SKM-1 treated with dmso at 0.1 percent for 144 hours (cell line): ENCODE measurements around the gene C4orf50.
"Not testable (repeated sequence)": the region's sequence is repeated elsewhere in the genome, so short reads cannot be mapped to it uniquely, and the experiment has no call there.

Experiments used
- DNase-seq: peaks from one replicate; lab custom pipeline; 2025; ENCODE audit not compliant: unreplicated experiment; lab: John Stamatoyannopoulos, UW

Gene C4orf50

GRCh38 chr4:5869966-5870619 lies 148.1 kb downstream of the C4orf50 start:
- DNase-seq: no peak

- no peak for DNase-seq
Measured at GRCh38 chr4:5867866-5868265, 150.4 kb downstream of the C4orf50 start.

- no peak for DNase-seq
Measured at GRCh38 chr4:5866841-5867813, 151.1 kb downstream of the C4orf50 start.

- DNase-seq: peak; percentile 47
Measured at GRCh38 chr4:5865896-5866599, 152.2 kb downstream of the C4orf50 start.

GRCh38 chr4:5863461-5864113 lies 154.6 kb downstream of the C4orf50 start:
- peak; percentile 39 for DNase-seq

GRCh38 chr4:5858020-5858769 lies 160.0 kb downstream of the C4orf50 start:
- DNase-seq: no peak

- DNase-seq: no peak
Measured at GRCh38 chr4:5857199-5857598, 161.0 kb downstream of the C4orf50 start.

GRCh38 chr4:5856362-5856761 lies 161.9 kb downstream of the C4orf50 start:
- not testable (repeated sequence) for DNase-seq

- no peak for DNase-seq
Measured at GRCh38 chr4:5854929-5855328, 163.3 kb downstream of the C4orf50 start.

- DNase-seq: no peak
Measured at GRCh38 chr4:5852523-5853202, 165.6 kb downstream of the C4orf50 start.

GRCh38 chr4:5851637-5852301 lies 166.5 kb downstream of the C4orf50 start:
- DNase-seq: no peak
